Nephron progenitor cell (in vitro differentiated cells): ENCODE results near the gene C6orf132.
A peak's percentile ranks its signal among the peaks of the same experiment; 100 is the strongest.

Experiments
- DNase-seq: peaks from one replicate; pipeline ENCODE4 v3.0.0; 2021
- H3K27ac Mint-ChIP-seq: 2 replicates; pipeline ENCODE4 v1.8.0; 2021; ENCODE audit warnings: mild to moderate bottlenecking, moderate library complexity, mixed read lengths
- H3K27me3 Mint-ChIP-seq: 2 replicates; pipeline ENCODE4 v1.8.0; 2021; ENCODE audit warnings: mild to moderate bottlenecking, low read depth, mixed read lengths; ENCODE audit not compliant: poor library complexity
- H3K36me3 Mint-ChIP-seq: 2 replicates; pipeline ENCODE4 v1.8.0; 2021; ENCODE audit warnings: low read depth, mixed read lengths
- H3K4me1 Mint-ChIP-seq: 2 replicates; pipeline ENCODE4 v1.8.0; 2021; ENCODE audit warnings: mixed read lengths
- H3K4me3 Mint-ChIP-seq: 2 replicates; pipeline ENCODE4 v1.8.0; 2021; ENCODE audit warnings: mild to moderate bottlenecking, moderate library complexity, mixed read lengths
- H3K9me3 Mint-ChIP-seq: 2 replicates; pipeline ENCODE4 v1.8.0; 2021; ENCODE audit warnings: mild to moderate bottlenecking, moderate library complexity, mixed read lengths
- TF ChIP-seq, protein P1 (sequence below): fragments of 200-600 bp; sonication (generic); IDR thresholded peaks from 2 replicates; pipeline ENCODE4 v1.5.0; 2021; ENCODE audit warnings: antibody characterized with exemption

C6orf132 gene

GRCh38 chr6:42182101-42182500 is 39.7 kb upstream of the C6orf132 start:
- H3K9me3 Mint-ChIP-seq, result no peaks in the 10 kb centered on the region
- H3K4me3 Mint-ChIP-seq, result no peak overlapping the region
- no peak for DNase-seq
- H3K4me1 Mint-ChIP-seq, result peaks cover 21% of the 10 kb centered on the region
- H3K27ac Mint-ChIP-seq, result peak overlapping the region; percentile 79
- TF ChIP-seq, protein P1, sequence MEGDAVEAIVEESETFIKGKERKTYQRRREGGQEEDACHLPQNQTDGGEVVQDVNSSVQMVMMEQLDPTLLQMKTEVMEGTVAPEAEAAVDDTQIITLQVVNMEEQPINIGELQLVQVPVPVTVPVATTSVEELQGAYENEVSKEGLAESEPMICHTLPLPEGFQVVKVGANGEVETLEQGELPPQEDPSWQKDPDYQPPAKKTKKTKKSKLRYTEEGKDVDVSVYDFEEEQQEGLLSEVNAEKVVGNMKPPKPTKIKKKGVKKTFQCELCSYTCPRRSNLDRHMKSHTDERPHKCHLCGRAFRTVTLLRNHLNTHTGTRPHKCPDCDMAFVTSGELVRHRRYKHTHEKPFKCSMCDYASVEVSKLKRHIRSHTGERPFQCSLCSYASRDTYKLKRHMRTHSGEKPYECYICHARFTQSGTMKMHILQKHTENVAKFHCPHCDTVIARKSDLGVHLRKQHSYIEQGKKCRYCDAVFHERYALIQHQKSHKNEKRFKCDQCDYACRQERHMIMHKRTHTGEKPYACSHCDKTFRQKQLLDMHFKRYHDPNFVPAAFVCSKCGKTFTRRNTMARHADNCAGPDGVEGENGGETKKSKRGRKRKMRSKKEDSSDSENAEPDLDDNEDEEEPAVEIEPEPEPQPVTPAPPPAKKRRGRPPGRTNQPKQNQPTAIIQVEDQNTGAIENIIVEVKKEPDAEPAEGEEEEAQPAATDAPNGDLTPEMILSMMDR, result no peak
- H3K36me3 Mint-ChIP-seq, result no peaks in the 10 kb centered on the region
- H3K27me3 Mint-ChIP-seq, result peaks cover 20% of the 10 kb centered on the region

- Mint-ChIP-seq H3K27me3 (peaks cover 21% of the 10 kb centered on the region), H3K27ac (no peak overlapping the region), H3K36me3 (no peaks in the 10 kb centered on the region), H3K9me3 (no peaks in the 10 kb centered on the region), H3K4me3 (no peak overlapping the region), H3K4me1 (peaks cover 21% of the 10 kb centered on the region)
- TF ChIP-seq, protein P1, result no peak
- DNase-seq, result no peak
These were observed 37.5 kb upstream of the C6orf132 start for GRCh38 chr6:42179945-42180313.

DNA sequence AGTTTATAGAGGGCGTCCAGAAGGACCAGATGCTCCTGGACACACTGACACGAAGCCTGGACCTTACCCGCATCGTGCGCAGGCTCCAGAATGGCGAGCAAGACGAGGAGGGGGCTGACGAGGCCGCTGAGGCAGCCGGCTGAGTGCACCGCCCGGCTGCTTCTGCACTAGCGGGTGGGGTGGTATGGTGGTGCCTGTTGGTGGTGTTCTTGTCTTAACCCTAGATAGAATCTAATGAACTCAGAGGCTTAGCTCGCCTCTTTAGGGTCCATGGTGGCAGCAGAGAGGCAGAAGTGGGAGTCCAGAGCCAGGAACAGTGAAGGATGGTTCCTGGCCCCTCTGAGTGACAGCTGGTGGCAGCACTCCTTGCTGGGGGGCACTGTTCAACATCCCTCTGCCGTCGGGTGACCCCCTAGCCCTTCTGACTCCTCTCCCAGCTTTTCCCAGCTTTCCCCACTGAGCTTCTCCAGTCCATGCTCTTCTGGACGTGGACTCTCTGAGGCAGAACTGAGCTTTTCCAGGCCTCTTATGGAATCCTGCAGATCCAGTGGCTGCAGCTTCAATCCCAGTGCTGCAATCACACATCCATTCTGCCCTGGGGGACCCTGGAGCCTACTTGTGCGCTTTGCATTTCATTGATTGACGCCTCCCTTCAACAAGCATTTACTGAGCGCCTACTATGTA is 37.0 kb upstream of the C6orf132 start:
- no peak overlapping the region for H3K27ac Mint-ChIP-seq
- TF ChIP-seq, protein P1, result no peak
- no peaks in the 10 kb centered on the region for H3K36me3 Mint-ChIP-seq
- no peaks in the 10 kb centered on the region for H3K9me3 Mint-ChIP-seq
- peaks cover 24% of the 10 kb centered on the region for H3K27me3 Mint-ChIP-seq
- H3K4me1 Mint-ChIP-seq, result peaks cover 21% of the 10 kb centered on the region
- peak overlapping the region; percentile 33 for H3K4me3 Mint-ChIP-seq
- DNase-seq, result no peak

DNA sequence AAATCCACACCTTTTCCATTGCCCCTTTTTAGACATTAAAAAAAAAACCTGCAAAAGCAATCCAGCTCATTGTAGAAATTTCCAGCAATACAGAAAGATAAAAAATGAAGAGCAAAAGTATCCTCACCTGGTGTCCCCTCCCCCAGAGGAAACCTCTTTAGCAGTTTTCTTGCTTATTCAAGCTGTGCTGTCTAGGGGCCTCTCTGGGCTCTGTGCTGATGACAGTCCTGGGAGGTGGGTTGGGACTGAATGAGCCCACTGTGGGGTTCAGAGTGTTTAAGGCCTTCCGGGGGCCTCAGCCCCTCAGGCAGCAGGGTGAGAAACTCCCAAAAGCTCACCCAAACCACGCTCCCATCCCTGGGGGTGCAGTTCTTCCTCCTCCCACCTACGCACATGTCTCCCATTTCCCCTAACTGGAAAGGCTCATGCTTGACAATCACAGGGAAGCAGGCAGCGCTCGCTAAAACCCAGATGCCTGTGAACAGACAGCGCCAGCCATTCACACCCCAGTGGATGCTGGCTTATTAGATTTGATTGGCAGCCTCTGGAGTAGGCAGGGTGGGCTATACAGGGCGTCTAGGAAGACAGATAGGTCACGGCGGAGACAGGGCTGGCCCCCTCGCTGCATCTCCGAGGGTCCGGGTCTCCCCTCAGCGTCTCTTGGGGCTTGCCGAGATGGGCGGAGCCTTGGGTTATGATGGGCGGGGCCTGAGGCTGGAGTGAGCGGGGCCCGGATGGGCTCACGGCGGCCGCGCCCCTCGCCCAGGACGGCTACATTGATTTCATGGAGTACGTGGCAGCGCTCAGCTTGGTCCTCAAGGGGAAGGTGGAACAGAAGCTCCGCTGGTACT is 35.3 kb upstream of the C6orf132 start:
- H3K36me3 Mint-ChIP-seq, result no peaks in the 10 kb centered on the region
- H3K27me3 Mint-ChIP-seq, result peaks cover 18% of the 10 kb centered on the region
- TF ChIP-seq, protein P1, result no peak
- no peak overlapping the region for H3K27ac Mint-ChIP-seq
- no peaks in the 10 kb centered on the region for H3K9me3 Mint-ChIP-seq
- peaks cover 21% of the 10 kb centered on the region for H3K4me1 Mint-ChIP-seq
- peak; percentile 86 for DNase-seq
- peak overlapping the region; percentile 80 for H3K4me3 Mint-ChIP-seq

DNA sequence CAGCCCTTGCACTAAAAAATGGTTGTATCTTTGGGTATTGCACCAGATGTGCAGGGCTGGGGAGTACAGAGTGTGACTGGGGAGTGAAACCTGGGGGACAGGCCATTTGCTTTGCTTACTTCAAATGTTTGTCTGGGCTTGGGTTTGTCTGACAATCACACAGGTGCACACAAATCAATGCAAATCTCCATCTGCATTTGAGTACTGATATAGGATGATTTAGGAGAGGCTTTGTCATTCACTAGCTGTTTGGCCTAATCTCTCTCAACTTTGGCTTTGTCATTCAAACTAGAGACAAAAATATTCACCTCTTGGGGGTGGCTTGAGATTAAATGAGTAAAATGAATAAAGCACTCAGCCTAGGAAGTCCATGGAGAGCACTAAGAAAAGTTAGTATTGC is 34.6 kb upstream of the C6orf132 start:
- Mint-ChIP-seq H3K27ac (no peak overlapping the region), H3K4me3 (peak overlapping the region; percentile 52), H3K9me3 (no peaks in the 10 kb centered on the region), H3K36me3 (no peaks in the 10 kb centered on the region), H3K4me1 (peaks cover 21% of the 10 kb centered on the region), H3K27me3 (peaks cover 16% of the 10 kb centered on the region)
- no peak for DNase-seq
- TF ChIP-seq, protein P1, result no peak
